ENCODE data around the gene GRN. TPM values are rescaled to one million over a fixed set of nuclear protein-coding genes. Genes with fewer than 3 reads are reported as not detected.

The GRN gene
- total RNA-seq, 1 donor from 2014 or later: 144 TPM

- H3K9me3 Mint-ChIP-seq: no peaks in the 10 kb centered on the region
- H3K27me3 Mint-ChIP-seq (ENCODE audit: low read depth): peaks cover 4% of the 10 kb centered on the region
- no peaks in the 10 kb centered on the region for H3K36me3 Mint-ChIP-seq
- peak in 1 of 2 experiments; percentile 74 for DNase-seq (ENCODE audit: low spot score in 2 of 2, unreplicated experiment in 2 of 2)
- peak; percentile 84 for TF ChIP-seq CTCF (IDR thresholded peaks at IDR 0.05; ENCODE audit: unreplicated experiment)
- H3K4me1 Mint-ChIP-seq: peaks cover 4% of the 10 kb centered on the region
- H3K4me3 Mint-ChIP-seq: no peak overlapping the region
- no peak overlapping the region for H3K27ac Mint-ChIP-seq
Observed at GRCh38 chr17:44331249-44331760, 13.8 kb upstream of the GRN start.

- no peak for TF ChIP-seq CTCF (IDR thresholded peaks at IDR 0.05; ENCODE audit: unreplicated experiment)
- no peaks in the 10 kb centered on the region for H3K9me3 Mint-ChIP-seq
- DNase-seq (ENCODE audit: low spot score in 2 of 2, unreplicated experiment in 2 of 2): no peak
- no peaks in the 10 kb centered on the region for H3K36me3 Mint-ChIP-seq
- no peak overlapping the region for H3K4me3 Mint-ChIP-seq
- H3K27me3 Mint-ChIP-seq (ENCODE audit: low read depth): peaks cover 7% of the 10 kb centered on the region
- H3K27ac Mint-ChIP-seq: no peak overlapping the region
- H3K4me1 Mint-ChIP-seq: no peaks in the 10 kb centered on the region
Observed at GRCh38 chr17:44333371-44333770, 11.7 kb upstream of the GRN start.

DNA sequence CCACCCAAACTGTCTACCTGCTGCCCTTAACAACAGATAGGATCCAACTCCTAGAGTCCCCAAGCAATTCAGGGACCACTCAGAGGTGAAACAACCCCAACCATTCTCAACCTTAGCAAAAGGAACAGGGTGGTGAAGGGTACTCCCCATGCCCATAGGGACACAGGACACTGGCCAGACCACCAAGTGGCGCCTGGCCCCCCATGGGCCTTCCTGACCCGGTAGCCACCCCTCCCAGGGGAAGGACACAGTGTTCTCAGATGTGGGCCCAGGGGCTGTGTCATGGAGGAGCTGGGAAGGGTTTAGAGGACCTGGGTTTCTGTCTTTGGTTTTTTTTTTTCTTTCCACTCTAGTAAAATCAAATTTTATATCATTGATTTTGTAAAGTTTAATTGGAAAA lies 10.8 kb upstream of the GRN start:
- no peaks in the 10 kb centered on the region for H3K4me1 Mint-ChIP-seq

GRCh38 chr17:44334727-44335126 lies 10.4 kb upstream of the GRN start:
- Mint-ChIP-seq H3K36me3 (no peaks in the 10 kb centered on the region), H3K4me1 (no peaks in the 10 kb centered on the region), H3K27me3 (ENCODE audit: low read depth) (peaks cover 7% of the 10 kb centered on the region), H3K9me3 (no peaks in the 10 kb centered on the region), H3K27ac (no peak overlapping the region), H3K4me3 (no peak overlapping the region)
- no peak for TF ChIP-seq CTCF (IDR thresholded peaks at IDR 0.05; ENCODE audit: unreplicated experiment)
- no peak for DNase-seq (ENCODE audit: low spot score in 2 of 2, unreplicated experiment in 2 of 2)

More for the DNA sequence above, 10.8 kb upstream of the GRN start:
- no peaks in the 10 kb centered on the region for H3K36me3 Mint-ChIP-seq
- H3K9me3 Mint-ChIP-seq: no peaks in the 10 kb centered on the region
- no peak for DNase-seq (ENCODE audit: low spot score in 2 of 2, unreplicated experiment in 2 of 2)
- peaks cover 7% of the 10 kb centered on the region for H3K27me3 Mint-ChIP-seq (ENCODE audit: low read depth)
- no peak overlapping the region for H3K27ac Mint-ChIP-seq
- H3K4me3 Mint-ChIP-seq: no peak overlapping the region
- no peak for TF ChIP-seq CTCF (IDR thresholded peaks at IDR 0.05; ENCODE audit: unreplicated experiment)

DNA sequence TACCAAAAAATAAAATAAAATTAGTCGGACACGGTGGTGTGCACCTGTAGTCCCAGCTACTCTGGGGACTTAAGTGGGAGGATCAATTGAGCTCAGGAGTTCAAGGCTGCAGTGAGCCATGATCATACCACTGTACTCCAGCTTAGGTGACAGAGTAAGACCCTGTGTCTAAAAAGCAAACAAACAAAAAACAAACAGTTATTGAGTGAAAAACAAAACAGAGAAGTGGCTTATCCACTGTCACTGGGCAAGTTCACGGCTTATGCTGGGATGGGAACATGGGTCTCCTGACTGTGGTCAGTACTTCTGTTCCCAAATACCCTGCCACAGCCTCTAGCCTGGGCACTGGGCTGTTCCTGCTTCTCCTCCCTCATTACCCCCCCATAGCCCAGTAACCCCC lies 9.5 kb upstream of the GRN start:
- no peak for DNase-seq (ENCODE audit: low spot score in 2 of 2, unreplicated experiment in 2 of 2)
- Mint-ChIP-seq H3K27me3 (ENCODE audit: low read depth) (peaks cover 7% of the 10 kb centered on the region), H3K27ac (no peak overlapping the region), H3K9me3 (no peaks in the 10 kb centered on the region), H3K36me3 (no peaks in the 10 kb centered on the region), H3K4me3 (no peak overlapping the region), H3K4me1 (no peaks in the 10 kb centered on the region)
- TF ChIP-seq CTCF (IDR thresholded peaks at IDR 0.05; ENCODE audit: unreplicated experiment): no peak

- no peak overlapping the region for H3K4me3 Mint-ChIP-seq
- no peak overlapping the region for H3K27ac Mint-ChIP-seq
- no peak for TF ChIP-seq CTCF (IDR thresholded peaks at IDR 0.05; ENCODE audit: unreplicated experiment)
- no peaks in the 10 kb centered on the region for H3K9me3 Mint-ChIP-seq
- DNase-seq (ENCODE audit: low spot score in 2 of 2, unreplicated experiment in 2 of 2): no peak
- H3K36me3 Mint-ChIP-seq: no peaks in the 10 kb centered on the region
- peaks cover 7% of the 10 kb centered on the region for H3K27me3 Mint-ChIP-seq (ENCODE audit: low read depth)
- H3K4me1 Mint-ChIP-seq: no peaks in the 10 kb centered on the region
Observed at GRCh38 chr17:44335968-44336367, 9.1 kb upstream of the GRN start.
